Activated naive CD4-positive, alpha-beta T cell treated with Interleukin-2 at 50 U/mL for 16 hours (primary cell): ENCODE data around the gene PCDH9.
"Not testable (repeated sequence)": the region's sequence is repeated elsewhere in the genome, so short reads cannot be mapped to it uniquely, and the experiment has no call there.

Experiments
- DNase-seq: peaks from one replicate; pipeline ENCODE4 v3.0.0-alpha.2; 2020

The PCDH9 gene

DNA sequence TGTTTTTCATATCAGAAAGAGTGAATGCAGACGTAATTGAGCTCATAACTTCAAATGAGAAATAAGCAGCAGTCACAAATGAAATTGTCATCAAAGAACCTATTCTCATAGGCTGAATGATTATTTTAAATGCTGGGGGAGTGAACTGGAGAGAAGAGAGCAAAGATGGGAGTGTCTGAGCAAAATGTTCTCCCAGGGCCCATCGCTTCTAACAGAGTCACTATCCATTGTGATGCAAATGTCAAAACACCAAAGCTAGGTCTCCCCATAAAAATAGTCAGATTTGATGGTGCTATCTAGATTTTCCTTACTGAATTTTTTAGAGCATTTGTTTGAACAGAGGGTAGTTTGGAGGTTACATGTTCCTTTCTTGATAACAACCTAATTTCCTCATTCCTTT is 278.7 kb downstream of the PCDH9 start:
- DNase-seq: no peak

DNA sequence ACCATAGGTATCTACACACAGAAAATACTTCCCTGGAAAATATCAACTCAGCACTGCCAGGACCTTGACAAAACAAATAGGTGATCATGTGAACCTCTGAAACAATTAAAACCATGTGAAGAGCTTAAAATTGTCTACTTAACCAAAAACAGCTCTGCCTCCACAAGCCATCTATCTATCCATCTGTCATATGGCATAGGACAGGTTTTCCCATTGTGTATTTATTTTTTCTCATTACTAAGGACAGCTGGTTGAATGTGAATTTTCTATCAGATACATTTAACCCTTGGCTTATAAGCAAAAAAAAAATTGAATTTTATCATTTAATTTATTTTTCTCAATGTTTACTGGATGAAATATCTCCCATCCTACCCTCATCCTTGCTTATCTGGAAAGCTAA is 279.5 kb downstream of the PCDH9 start:
- no peak for DNase-seq

DNA sequence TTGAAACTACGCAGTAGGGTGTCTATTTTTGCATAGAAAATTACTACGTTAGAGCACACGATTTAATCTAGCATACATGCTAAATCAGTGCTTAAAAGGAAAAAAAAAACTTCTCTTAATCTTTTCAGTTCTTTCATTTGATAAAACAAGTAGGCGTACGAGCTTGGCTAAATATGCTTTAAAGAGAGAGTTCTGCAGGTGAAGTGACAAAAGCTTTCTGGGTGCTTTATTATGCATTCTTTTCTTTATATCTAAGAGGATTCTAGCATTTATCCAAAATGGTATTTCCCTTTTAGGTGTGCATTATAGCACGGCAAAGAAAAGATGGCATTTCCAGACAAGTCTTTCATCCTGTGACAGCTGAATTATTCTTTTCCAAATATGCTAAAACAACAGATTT is 281.2 kb downstream of the PCDH9 start:
- no peak for DNase-seq

DNA sequence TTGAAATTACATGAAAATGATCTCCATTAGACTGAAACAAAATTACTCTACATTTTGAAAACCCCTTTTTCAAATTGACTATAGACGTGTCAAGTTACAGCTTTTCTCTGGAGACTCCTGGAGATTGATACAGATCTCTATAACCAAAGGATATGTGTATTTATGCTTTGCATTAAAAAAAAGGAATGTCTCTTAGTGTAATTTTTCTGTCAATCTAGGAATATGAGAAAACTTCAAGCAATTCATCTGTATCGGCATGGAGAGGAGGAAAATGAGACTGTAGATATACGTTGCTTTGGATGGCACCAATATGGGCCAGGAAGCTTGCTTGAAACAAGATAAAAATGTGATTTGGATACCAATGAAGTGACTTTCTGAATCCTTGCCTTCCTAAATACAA is 286.6 kb downstream of the PCDH9 start:
- DNase-seq: no peak

DNA sequence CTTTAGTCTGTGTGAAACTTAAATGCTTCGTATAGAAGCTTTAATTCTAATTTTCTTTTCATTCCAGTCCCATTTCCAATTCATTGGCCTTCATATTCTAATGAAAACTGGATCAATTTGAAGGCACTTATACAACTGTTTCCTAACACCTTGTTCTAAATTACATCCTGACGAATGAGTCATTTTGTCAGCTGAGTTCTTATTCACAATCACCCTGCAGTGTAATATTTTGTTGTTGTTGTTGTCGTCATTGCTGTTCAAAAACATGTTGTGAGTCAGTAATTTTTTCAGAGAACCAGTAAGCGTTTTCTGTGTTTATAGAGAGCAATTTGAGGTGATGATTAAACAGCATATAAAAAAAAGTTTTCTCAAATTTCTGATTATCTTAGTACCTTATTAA is 290.0 kb downstream of the PCDH9 start:
- no peak for DNase-seq

DNA sequence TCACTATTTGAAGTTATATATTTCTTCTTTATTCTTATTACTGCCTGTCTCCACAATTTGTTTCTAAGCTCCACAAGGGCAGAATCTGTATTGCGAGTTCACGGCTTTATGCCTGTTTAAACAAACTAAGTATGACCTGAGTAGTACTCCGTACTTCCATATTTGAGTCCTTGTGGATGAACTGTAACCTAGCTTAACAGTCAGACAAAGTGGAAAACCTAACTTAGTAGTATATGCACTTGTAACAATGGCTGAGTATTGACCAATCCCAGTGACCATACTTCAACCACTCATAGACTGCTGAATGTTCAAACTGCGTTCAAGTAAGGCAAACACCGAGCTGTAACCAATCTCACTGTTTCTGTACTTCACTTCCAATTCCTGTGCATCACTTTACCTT is 292.7 kb downstream of the PCDH9 start:
- DNase-seq: no peak

DNA sequence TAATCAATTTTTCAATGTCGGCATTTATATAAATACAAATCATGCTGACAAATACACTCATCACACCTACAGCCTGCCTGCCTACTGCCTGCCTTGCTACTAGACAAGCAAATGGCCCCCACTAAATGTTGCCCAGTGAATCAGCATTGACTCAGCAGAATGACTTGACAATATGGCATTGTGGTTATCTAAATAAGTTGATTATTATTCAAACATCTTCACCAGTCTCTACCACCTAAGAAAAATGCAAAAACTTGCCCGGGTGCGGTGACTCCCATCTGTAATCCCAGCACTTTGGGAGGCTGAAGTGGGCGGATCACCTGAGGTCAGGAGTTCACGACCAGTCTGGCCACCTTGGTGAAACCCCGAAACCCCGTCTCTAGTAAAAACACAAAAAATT is 296.1 kb downstream of the PCDH9 start:
- no peak for DNase-seq

DNA sequence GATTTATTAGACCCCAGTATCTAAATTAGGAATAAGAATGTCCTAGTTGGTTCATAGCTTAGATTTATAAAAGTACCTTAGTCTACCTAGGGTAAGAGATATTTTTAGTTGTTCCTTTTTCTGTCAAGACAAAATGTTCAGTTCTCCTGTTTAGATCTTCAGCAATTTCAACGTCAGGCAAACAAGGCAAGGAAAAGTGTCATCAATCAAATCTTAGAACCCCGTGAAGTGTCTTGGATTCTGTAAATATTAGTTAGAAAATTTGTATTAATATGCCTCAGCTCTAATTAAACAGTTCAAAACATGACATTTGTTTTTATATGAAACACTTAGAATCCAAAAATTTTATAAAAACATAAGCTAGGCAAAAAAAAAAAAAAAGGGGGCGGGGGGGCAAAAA is 296.6 kb downstream of the PCDH9 start:
- no peak for DNase-seq

DNA sequence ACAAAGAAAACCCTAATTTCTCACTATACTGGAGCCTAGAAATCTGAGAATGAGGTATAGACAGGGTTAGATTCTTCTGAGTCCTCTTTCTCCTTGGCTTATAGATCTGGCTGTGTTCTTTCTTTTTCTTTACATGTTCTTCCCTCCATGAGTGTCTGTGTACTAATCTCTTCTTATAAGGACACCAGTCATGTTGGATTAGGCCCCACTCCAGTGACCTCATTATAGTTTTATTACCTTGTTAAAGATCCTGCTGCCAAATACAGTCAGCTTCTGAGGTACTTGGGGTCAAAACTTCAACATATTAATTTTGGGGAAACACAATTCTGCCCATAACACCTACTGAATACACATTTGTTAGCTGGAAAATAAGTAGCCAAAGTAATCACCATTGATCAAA is 302.6 kb downstream of the PCDH9 start:
- no peak for DNase-seq

DNA sequence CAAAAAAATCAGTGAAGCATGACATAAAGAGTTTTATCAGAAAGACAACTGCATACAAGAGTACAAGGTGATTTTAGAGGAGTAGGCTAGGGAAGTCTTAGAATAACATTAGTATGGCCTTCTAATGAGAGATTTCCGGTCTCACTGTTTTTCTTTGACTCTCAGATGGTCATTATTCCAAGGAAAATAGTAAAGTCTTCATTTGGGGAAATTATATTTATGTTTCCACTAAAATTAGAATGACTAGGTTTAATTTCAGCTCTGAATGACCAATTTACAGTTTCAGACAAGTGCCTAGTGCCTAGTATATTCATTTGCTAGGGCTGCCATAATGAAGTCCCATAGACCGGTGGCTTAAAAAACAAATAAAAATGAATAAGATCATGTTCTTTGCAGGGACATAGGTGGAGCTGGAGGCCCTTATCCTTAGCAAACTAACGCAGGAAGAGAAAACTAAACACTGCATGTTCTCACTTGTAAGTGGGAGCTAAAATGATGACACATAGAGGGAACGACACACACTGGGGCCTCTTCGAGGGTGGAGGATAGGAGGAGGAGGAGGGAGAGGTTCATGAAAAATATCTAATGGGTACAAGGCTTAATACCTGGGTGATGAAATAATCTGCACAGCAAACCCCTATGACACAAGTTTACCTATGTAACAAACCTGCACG is 303.1 kb downstream of the PCDH9 start:
- DNase-seq: no peak

DNA sequence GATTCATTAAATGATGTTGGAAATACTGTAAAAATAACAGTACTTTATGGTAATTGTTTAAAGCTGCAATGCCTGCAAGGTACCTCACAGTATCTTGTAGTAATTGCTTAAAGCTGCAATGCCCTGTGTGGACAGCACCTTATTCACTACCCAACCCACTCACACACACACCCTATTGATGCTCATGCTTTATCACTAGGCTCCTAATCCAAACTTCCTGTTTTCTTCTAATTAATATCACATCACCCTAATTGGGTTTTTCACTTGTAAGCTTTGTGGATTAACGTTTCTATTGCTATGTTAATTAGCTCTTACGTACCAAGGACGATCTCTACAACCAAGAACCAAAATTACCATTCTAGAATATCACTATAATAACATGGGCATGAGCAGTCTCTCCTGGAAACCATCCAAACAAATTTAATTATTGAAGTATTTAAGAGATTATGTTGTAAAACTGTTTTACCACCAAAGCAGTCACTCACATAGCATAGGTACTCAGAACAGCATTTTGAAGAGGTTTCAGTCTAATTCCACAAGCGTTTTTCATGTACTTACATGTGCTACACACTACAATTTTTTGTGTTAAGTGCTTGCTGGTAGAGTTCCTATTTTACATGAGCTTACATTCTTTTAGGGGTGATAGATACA is 303.8 kb downstream of the PCDH9 start:
- no peak for DNase-seq

DNA sequence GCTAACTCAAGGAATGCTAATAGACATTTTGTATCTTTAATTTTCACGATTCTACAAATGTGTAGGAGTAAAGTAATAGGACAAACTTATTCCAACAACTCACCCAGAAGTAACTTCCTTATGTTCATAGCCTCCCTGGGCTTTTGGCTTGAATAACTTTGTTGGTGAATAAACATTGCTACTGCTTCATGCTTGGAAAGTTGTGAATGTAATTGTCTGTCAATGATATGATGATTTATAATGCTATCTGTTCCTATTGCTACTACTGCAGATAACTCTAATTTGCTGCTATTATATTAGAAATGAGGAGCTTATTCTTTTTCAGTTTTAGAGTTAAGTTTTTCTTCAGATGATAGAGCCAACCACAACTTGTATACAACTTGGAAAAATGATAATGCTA is 307.7 kb downstream of the PCDH9 start:
- no peak for DNase-seq

DNA sequence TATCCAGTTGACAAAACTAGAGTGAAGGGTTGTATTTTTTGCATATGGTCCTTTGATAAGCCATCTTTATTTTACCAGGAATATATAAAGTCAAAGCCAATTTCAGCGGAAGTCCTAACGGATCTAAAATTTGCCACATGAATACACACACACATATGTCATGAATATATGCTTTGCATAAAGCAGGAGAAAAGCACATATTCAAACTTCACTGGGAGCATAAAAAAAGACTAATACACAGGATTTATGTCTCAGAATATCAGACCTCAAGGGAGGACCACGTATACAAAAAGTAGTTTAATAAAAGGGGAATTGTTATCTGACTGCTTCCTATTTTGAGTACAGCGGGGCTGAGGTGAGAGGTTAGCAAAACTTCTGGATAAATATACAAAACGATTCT is 308.7 kb downstream of the PCDH9 start:
- no peak for DNase-seq

DNA sequence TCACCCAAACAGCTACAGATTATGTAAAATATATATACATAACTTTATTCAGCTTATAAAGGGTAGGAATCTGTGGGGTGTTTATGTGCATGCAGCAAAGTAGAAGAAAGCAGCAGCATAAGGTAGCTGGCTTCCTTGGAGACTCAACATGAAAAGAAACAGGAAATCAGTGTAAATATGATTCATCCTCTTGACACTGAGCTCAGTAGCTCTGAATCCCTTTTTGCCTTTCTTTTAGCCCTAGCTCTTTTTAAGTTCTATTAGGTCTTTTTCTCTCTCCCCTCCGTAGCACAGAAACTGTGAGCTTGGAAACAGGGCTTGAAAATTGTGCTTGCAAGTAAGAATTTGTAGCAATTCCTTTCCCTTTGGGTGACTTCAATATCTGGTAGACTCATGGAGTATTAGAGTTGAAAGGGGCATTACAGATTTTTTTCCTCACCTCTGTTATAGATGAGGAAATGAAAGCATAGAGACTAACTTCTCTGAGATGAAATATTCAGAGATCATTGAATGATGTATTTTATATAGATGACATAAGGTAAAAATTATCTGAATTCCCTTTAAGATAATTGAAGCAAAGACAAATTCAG is 314.4 kb downstream of the PCDH9 start:
- no peak for DNase-seq

DNA sequence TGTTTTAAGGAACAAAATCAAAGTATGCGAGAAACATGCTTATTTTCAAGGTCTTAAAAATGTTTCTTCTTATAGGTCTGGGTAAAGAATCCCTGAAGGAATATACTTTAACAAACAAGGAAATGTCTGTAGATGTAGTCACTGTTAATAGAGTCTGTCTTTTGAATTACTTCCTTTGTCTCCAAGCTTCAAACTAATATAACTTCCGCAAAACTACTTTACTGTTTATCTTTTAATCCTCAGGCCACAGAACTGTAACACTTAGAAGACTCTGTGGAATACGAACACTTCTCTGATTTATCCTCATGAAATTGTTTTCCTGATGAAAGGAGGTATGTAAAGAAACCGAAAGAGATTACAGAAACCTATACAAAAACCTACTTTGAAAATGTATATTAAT is 316.0 kb downstream of the PCDH9 start:
- DNase-seq: no peak

DNA sequence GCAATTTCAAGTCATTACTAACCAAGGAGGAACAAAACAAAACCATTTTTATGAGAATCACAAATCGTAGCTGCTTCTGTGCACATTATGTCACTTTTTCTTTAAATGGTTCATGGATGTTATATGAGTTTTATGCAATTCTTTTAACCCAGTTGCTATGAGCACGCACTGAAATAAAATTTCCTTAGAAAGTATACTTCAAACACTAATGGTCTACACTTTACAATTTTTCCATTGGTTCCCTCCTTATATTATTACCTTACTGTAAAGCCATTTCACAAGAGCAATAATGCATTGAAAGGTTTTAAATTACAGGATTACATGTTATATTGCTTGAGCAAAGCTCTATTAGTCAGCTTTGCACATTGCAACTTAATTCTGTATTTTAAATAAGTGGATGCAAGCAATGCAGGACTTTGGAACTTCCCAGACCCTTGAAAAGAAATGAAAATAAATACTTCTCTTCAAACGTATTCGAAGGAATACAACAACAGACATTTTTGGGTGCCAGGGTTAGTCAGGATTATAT is 318.7 kb downstream of the PCDH9 start:
- DNase-seq: no peak

DNA sequence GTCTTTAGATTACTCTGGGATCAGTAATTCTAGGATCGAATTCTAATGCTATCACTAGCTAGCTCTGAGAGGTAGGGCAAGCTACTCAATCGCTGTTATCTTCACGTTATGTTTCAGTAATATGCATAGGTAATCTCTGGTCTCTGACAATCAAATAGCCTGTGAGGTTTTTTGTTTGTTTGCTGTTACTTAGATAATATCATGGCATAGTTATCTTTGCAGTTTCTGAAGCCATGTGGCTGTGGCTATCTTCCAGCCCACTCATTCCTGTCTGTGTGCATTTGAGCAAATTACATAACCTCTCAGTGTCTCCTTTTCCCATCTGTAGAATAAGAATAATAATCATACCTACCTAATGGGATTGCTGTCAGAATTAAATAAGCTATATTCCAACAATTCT is 330.2 kb downstream of the PCDH9 start:
- no peak for DNase-seq

DNA sequence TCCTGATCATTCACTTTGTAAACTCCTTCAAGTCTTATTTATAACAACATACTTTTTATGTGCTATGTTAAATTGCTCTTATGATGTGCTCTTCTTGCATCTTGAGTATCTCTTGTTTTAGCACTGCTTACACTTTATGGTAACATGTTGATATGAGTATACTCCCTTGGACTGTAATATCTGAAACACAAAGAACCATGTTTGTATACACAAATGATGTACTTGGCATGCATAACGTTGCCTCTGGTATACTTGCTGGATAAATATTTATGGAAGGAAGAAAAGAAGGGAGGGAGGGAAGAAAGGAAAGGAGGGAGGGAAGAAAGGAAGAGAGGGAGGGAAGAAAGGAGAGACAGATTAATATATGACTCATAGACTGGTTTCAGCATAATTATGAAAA is 333.2 kb downstream of the PCDH9 start:
- no peak for DNase-seq

DNA sequence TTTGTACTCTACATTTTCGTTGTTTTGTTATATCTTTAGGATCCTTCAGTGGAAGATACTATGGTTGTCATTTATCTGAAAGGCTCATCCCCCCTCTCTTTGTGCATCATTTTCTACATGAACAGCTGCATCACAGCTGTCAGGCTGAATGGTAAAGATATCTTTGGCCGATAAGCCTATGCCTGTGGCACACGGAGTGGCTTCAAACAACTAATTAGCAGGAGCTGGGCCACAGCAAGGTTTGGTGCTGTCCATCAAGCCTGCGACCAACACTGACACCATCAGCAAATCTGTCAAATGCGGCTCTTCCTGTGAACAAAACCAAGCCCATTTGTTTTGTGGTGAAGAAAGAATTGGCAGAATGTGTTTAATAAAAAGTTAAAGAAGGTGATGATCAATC is 334.4 kb downstream of the PCDH9 start:
- DNase-seq: no peak

DNA sequence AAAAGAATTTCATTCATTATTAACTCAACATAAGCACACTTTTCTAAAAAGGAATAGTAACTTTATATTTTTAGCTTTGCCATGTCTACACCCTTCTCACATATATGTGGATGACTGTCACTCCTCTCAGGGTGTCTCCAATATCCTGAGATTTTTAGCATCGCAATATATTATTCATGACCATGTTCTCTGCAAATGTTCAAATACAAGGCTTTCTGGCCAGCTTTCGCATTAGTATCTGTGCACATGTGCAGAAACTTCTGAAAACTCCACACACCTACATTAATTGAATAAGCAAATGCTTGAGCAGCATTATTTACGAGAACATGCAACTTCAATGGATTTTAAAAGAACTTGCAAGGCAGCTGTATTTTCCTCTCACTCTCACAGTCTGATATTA is 334.8 kb downstream of the PCDH9 start:
- DNase-seq: no peak

DNA sequence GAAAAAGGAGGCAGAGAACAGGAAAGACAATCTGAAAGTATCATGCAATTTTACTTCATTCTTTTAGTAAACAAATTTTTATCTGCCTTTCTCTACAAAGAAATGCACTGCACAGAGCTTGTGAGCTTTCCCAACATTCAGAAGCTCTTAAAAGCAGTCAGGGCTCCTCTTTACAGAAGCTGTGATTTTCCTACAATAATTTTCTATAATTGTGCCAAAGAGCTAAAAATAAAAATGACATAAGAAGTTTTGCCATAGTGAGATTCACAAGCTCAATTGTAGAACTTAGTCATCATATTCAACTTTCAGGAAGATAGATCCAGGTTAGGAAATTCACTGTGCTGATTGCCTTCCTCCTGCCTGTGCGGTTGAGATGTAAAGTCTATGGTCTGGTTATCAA is 341.4 kb downstream of the PCDH9 start:
- DNase-seq: no peak

DNA sequence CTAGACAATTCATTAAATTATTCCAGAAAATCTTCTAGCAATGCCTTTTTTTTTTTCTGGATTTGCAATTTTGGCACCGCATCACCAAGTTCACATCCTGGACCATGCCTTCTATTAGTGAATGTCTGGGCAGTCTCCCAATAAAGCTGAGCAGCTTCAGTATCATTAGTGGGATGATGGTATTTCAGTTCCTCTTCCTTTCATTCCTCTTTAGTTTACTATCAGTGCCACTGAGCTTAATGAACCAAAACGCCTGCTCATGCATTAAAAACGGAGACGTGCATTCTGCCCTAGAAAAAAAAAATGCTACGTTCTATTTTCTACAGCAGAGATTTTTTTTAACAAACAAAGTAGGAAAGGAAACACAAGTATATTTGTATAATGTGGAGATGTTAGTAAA is 343.0 kb downstream of the PCDH9 start:
- no peak for DNase-seq

DNA sequence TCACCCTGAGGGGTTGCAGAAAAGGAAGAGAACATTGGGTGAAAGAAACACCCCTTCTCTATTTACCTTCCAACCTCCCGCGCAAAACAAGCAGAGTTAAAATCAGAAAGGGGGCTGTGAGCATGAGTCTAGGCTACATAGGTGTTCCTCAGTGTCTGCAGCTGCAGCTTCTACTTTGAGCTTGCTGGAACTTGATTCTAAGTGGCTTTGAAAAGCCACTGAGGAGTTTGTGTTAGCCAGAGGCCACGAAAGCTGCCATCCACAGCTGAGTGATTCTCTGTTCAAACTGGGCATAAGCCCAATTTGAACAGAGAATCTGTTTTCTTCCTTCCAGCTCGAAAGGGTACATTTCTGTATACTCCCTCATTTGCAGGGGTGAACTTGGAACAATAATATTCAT is 343.9 kb downstream of the PCDH9 start:
- DNase-seq: no peak

DNA sequence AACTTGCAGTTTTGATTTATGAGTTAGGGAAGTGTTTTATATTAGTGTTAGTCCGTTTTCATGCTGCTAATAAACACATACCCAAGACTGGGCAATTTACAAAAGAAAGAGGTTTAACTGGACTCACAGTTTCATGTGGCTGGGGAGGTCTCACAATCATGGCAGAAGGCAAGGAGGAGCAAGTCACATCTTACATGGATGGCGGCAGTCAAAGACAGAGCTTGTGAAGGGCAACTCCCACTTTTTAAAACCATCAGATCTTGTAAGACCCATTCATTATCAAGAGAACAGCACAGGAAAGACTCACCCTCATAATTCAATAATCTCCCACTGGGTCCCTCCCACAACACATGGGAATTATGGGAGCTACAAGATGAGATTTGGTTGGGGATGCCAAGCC is 349.0 kb downstream of the PCDH9 start:
- DNase-seq: not testable (repeated sequence)

DNA sequence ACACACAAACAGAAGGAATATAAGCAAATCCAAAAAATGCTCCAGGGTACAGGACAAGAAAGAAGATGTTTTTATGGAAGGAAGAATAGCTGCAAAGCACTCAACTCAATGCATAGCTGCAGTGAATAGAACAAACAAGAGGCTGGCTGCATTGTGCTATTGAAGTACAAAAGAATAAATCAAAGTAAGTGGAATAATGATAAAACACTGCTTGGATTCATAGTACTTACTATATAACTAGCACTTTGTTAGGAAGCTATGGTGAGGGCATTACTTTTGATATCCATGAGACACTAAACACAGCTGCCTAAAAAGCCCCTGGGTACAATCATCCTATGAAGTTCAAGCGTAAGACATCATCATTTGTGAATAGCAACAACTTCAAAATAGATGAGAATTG is 350.1 kb downstream of the PCDH9 start:
- DNase-seq: no peak
